Measurements from ENCODE around the gene MAP3K20.

- no peak for TF ChIP-seq POLR2AphosphoS5 (IDR thresholded peaks at IDR 0.05; ENCODE audit: low read depth)
- TF ChIP-seq, protein P1, sequence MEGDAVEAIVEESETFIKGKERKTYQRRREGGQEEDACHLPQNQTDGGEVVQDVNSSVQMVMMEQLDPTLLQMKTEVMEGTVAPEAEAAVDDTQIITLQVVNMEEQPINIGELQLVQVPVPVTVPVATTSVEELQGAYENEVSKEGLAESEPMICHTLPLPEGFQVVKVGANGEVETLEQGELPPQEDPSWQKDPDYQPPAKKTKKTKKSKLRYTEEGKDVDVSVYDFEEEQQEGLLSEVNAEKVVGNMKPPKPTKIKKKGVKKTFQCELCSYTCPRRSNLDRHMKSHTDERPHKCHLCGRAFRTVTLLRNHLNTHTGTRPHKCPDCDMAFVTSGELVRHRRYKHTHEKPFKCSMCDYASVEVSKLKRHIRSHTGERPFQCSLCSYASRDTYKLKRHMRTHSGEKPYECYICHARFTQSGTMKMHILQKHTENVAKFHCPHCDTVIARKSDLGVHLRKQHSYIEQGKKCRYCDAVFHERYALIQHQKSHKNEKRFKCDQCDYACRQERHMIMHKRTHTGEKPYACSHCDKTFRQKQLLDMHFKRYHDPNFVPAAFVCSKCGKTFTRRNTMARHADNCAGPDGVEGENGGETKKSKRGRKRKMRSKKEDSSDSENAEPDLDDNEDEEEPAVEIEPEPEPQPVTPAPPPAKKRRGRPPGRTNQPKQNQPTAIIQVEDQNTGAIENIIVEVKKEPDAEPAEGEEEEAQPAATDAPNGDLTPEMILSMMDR (conservative IDR thresholded peaks at IDR 0.05; ENCODE audit: low read depth in 2 of 2): no peak
- TF ChIP-seq, protein P2, sequence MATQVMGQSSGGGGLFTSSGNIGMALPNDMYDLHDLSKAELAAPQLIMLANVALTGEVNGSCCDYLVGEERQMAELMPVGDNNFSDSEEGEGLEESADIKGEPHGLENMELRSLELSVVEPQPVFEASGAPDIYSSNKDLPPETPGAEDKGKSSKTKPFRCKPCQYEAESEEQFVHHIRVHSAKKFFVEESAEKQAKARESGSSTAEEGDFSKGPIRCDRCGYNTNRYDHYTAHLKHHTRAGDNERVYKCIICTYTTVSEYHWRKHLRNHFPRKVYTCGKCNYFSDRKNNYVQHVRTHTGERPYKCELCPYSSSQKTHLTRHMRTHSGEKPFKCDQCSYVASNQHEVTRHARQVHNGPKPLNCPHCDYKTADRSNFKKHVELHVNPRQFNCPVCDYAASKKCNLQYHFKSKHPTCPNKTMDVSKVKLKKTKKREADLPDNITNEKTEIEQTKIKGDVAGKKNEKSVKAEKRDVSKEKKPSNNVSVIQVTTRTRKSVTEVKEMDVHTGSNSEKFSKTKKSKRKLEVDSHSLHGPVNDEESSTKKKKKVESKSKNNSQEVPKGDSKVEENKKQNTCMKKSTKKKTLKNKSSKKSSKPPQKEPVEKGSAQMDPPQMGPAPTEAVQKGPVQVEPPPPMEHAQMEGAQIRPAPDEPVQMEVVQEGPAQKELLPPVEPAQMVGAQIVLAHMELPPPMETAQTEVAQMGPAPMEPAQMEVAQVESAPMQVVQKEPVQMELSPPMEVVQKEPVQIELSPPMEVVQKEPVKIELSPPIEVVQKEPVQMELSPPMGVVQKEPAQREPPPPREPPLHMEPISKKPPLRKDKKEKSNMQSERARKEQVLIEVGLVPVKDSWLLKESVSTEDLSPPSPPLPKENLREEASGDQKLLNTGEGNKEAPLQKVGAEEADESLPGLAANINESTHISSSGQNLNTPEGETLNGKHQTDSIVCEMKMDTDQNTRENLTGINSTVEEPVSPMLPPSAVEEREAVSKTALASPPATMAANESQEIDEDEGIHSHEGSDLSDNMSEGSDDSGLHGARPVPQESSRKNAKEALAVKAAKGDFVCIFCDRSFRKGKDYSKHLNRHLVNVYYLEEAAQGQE (IDR thresholded peaks at IDR 0.05; ENCODE audit: unreplicated experiment): no peak
- TF ChIP-seq CREB1 (CRISPR knock-in tag; IDR thresholded peaks at IDR 0.05; ENCODE audit: low read depth): no peak
- TF ChIP-seq ZNF462 (CRISPR knock-in tag; IDR thresholded peaks at IDR 0.05): no peak
- no peak for TF ChIP-seq ZNF331 (CRISPR knock-in tag; IDR thresholded peaks at IDR 0.05; ENCODE audit: low read depth)
- TF ChIP-seq EZH2 (IDR thresholded peaks at IDR 0.05; ENCODE audit: low read depth, unreplicated experiment): no peak
- no peak for TF ChIP-seq ZNF114 (CRISPR knock-in tag; IDR thresholded peaks at IDR 0.05)
- TF ChIP-seq STAT1 (IDR thresholded peaks at IDR 0.05; ENCODE audit: unreplicated experiment): no peak
- TF ChIP-seq EZH2phosphoT487 (IDR thresholded peaks at IDR 0.05; ENCODE audit: unreplicated experiment): no peak
- no peak for TF ChIP-seq JUNB (IDR thresholded peaks at IDR 0.05; ENCODE audit: unreplicated experiment)
Observed at GRCh38 chr2:173157676-173158293, 82.1 kb downstream of the MAP3K20 start.
